Psoas muscle (tissue), 8 donors: ENCODE data around the gene KXD1. TPM values are rescaled to one million over a fixed set of nuclear protein-coding genes. Genes with fewer than 3 reads are reported as not detected.
A peak's percentile ranks its signal among the peaks of the same experiment; 100 is the strongest.
"Not testable (repeated sequence)": the region's sequence is repeated elsewhere in the genome, so short reads cannot be mapped to it uniquely, and the experiment has no call there.

Experiments
- ATAC-seq, 4 donors: fragments of 200-7000 bp; cut with Tn5 transposase; one replicate each; pipeline ENCODE4 v1.9.1; 2020; ENCODE audit warnings: moderate library complexity in 3 of 4, mild to moderate bottlenecking in 2 of 4
- DNase-seq, 2 donors: peaks; one replicate each; pipeline ENCODE4 v3.0.0-alpha.2; 2020
- H3K27ac ChIP-seq: fragments of 200-600 bp; one replicate; pipeline ENCODE4 v1.8.0; 2022
- H3K27me3 ChIP-seq, 3 donors: fragments of 200-600 bp in 1 of 3; one replicate each; pipeline versions ENCODE4 v1.6.1 to v1.8.0; 2013 to 2022; ENCODE audit warnings: low read length in 2 of 3, mild to moderate bottlenecking in 2 of 3, moderate library complexity in 1 of 3; ENCODE audit not compliant: insufficient read depth in 3 of 3
- H3K36me3 ChIP-seq, 2 donors: fragments of 200-600 bp in 1 of 2; one replicate each; pipeline versions ENCODE4 v1.6.1 to v1.8.0; 2013 to 2022; ENCODE audit warnings: low read depth in 1 of 2, mild to moderate bottlenecking in 1 of 2, moderate library complexity in 1 of 2; ENCODE audit not compliant: insufficient read depth in 1 of 2
- H3K4me1 ChIP-seq: fragments of 200-600 bp; one replicate; pipeline ENCODE4 v1.8.0; 2022
- H3K4me3 ChIP-seq: fragments of 200-600 bp; one replicate; pipeline ENCODE4 v1.8.0; 2022; ENCODE audit warnings: mild to moderate bottlenecking
- H3K9me3 ChIP-seq: fragments of 200-600 bp; one replicate; pipeline ENCODE4 v1.8.0; 2022
- WGBS, 3 donors: extraction: QIAGEN DNeasy Blood & Tissue Kit; methylation state at CpG; one replicate each; pipeline versions ENCODE4 v1.1.6 to v1.1.7; 2013; 5-methylcytosine and 5-hydroxymethylcytosine counted together
- intact Hi-C, 2 donors: fragments of 100-400 bp; cut with DNase I; formaldehyde crosslinking; loops; one replicate each; pipeline versions ENCODE4 v1.11.0 to v1.14.2; 2022
- polyA plus RNA-seq, 3 donors: library from polyadenylated mRNA; stranded (reverse); fragments of 200-250 nt; gene quantifications; one replicate each; pipeline ENCODE4 v1.2.3, GENCODE V29; 2013
- total RNA-seq, 4 donors: library from RNA; stranded (reverse); fragmentation: NEBNext Ultra II Directional in 2 of 4; extraction: Animal tissue kit (Norgen Biotek cat#: 25700) in 2 of 4; gene quantifications; one replicate each; pipeline versions ENCODE4 v1.2.1 to v1.2.4, GENCODE V29; 2021 to 2023
- TF ChIP-seq, protein P1 (sequence below): fragments of 200-600 bp; IDR thresholded peaks from one replicate; pipeline ENCODE4 v1.8.0; 2022; ENCODE audit warnings: antibody characterized with exemption
- donor health status: healthy with polysubstance abuse.
- donor health status: DM: no; HTN: no; CAD: no; lungs with moderate emphysema.
- donor health status: Bipolar disorder and iron deficiency.
- donor health status: healthy.
- donor health status: DM: yes; HTN: yes; CAD: no.
- donor health status: DM: no; HTN: no; CAD: no.
- donor health status: DM: no; HTN: no; CAD: no.
- donor health status: DM: yes; HTN: yes; CAD: no.

KXD1 gene
- total and polyA plus RNA-seq, 7 donors: 38.9 to 144 (median 76.5) TPM

GRCh38 chr19:18539372-18539771, 18.3 kb upstream of the KXD1 start:
- H3K4me1 ChIP-seq: peaks cover 5% of the 10 kb centered on the region
- intact Hi-C loops: no loop called here
- DNase-seq (no peak), ATAC-seq (no peak)
- WGBS, 3 donors: 93 to 95% (median 94%) methylated on average over 17 to 19 of the region's 19 CpGs
- no peak overlapping the region for H3K27ac ChIP-seq
- no peaks in the 10 kb centered on the region for H3K27me3 ChIP-seq
- TF ChIP-seq, protein P1, sequence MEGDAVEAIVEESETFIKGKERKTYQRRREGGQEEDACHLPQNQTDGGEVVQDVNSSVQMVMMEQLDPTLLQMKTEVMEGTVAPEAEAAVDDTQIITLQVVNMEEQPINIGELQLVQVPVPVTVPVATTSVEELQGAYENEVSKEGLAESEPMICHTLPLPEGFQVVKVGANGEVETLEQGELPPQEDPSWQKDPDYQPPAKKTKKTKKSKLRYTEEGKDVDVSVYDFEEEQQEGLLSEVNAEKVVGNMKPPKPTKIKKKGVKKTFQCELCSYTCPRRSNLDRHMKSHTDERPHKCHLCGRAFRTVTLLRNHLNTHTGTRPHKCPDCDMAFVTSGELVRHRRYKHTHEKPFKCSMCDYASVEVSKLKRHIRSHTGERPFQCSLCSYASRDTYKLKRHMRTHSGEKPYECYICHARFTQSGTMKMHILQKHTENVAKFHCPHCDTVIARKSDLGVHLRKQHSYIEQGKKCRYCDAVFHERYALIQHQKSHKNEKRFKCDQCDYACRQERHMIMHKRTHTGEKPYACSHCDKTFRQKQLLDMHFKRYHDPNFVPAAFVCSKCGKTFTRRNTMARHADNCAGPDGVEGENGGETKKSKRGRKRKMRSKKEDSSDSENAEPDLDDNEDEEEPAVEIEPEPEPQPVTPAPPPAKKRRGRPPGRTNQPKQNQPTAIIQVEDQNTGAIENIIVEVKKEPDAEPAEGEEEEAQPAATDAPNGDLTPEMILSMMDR: no peak
- no peaks in the 10 kb centered on the region for H3K9me3 ChIP-seq
- H3K4me3 ChIP-seq: no peak overlapping the region
- peaks cover 0 to 66% of the 10 kb centered on the region in 2 donors for H3K36me3 ChIP-seq

GRCh38 chr19:18540200-18540599, 17.5 kb upstream of the KXD1 start:
- intact Hi-C loops, H3K27ac ChIP-seq, H3K4me1 ChIP-seq, DNase-seq, H3K9me3 ChIP-seq, H3K4me3 ChIP-seq, ATAC-seq, H3K27me3 ChIP-seq: not testable (repeated sequence)
- 90 to 97% (median 96%) methylated on average over 1 of the region's 1 CpG for WGBS, 3 donors
- H3K36me3 ChIP-seq: peaks cover 0 to 59% of the 10 kb centered on the region in 2 donors

GRCh38 chr19:18541258-18541991, 16.2 kb upstream of the KXD1 start:
- Histone ChIP-seq H3K9me3 (no peaks in the 10 kb centered on the region), H3K4me3 (no peak overlapping the region), H3K36me3 (peaks cover 0 to 48% of the 10 kb centered on the region in 2 donors), H3K27me3 (no peaks in the 10 kb centered on the region), H3K27ac (no peak overlapping the region), H3K4me1 (peaks cover 5% of the 10 kb centered on the region)
- ATAC-seq: peak in 2 of 4 donors; percentile 17 to 23
- 80 to 83% (median 83%) methylated on average over 19 to 21 of the region's 21 CpGs for WGBS, 3 donors
- intact Hi-C loops: no loop called here
- TF ChIP-seq, protein P1: no peak
- peak in 1 of 2 donors; percentile 33 for DNase-seq

DNA sequence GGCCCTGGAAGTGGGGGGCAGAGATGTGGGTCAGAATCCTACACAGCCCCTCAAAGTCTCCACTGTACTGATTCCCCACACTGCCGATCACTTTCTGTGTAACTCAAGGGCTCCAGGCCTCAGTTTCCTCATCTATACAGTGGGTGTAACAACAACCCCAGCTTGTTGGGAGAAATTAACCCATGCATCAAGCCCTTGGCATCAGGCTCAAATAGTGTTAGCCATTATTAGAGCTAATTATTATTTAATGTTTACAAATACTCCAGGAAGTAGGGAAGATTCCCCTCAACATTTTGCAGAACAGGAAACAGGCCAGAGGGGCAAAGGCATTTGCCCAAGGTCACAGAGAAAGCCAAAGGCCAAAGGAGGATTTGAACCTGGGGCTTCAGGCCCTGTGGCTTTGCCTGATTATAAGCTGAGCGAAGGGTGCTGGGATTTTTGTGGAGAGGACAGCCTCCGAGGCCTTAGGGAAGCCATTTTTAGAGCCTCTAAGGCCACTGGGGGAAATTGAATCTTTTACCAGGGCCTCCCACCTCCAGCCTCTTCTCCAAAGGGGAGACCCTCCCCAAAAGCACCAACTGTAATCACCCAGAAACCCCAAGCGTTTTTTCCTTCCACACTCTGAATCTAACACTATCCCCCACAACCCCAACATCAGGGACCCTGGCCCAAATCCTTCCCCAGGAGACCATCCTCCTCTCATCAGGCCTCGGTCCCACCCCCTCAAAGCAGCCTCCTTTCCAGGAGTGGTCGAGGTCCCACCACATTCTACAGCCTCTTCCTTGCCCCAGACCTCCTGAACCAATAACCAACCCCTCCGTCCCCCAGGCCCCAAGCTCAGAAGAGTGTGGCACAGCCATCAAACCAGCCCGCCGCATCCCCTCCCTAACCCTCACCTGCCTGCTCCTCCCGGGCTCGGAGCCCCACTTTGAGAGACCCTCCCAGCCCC, 15.4 kb upstream of the KXD1 start:
- H3K36me3 ChIP-seq: peaks cover 0 to 39% of the 10 kb centered on the region in 2 donors
- H3K27ac ChIP-seq: peak overlapping the region; percentile 90
- H3K27me3 ChIP-seq: no peaks in the 10 kb centered on the region
- TF ChIP-seq, protein P1: no peak
- peaks cover 5% of the 10 kb centered on the region for H3K4me1 ChIP-seq
- DNase-seq (no peak), ATAC-seq (peak in 1 of 4 donors; percentile 12)
- peak overlapping the region; percentile 75 for H3K4me3 ChIP-seq
- 18 to 30% (median 25%) methylated on average over 10 to 11 of the region's 11 CpGs for WGBS, 3 donors
- intact Hi-C loops: no loop called here
- no peaks in the 10 kb centered on the region for H3K9me3 ChIP-seq
